NCI-H1930 (cell line): ENCODE results near the gene RASGRP2.
"Not testable (repeated sequence)": the region's sequence is repeated elsewhere in the genome, so short reads cannot be mapped to it uniquely, and the experiment has no call there.

Experiments used
- DNase-seq, 2 experiments: peaks; one replicate each; lab custom pipeline; 2025; lab: John Stamatoyannopoulos, UW

RASGRP2 gene

GRCh38 chr11:64718084-64718779 is 25.7 kb downstream of the RASGRP2 start:
- no peak for DNase-seq

GRCh38 chr11:64717268-64717578 is 26.7 kb downstream of the RASGRP2 start:
- DNase-seq: no peak

- no peak for DNase-seq
Observed at GRCh38 chr11:64716473-64717267, 27.3 kb downstream of the RASGRP2 start.

- no peak for DNase-seq
Observed at GRCh38 chr11:64715756-64716472, 28.0 kb downstream of the RASGRP2 start.

DNA sequence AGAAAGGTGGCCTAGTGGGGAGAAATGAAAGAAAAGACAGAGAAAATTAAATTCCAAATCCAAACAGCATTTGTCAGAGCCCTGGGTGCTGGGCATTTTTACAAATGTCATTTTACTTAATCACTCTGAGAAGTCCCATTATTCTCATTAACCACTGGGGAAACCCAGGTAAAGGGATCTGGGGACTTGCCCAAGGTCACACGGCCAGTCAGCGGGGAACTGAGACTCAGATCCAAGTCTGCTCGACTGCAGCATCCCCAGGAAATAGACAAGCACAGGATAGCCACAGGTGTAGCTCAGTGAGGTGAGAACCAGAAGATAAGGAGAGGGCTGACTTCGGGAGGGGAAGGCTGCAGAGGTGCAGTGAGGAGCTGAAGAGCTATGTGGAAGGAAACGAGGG is 28.8 kb downstream of the RASGRP2 start:
- no peak for DNase-seq

GRCh38 chr11:64714666-64715065 is 29.3 kb downstream of the RASGRP2 start:
- no peak for DNase-seq

DNA sequence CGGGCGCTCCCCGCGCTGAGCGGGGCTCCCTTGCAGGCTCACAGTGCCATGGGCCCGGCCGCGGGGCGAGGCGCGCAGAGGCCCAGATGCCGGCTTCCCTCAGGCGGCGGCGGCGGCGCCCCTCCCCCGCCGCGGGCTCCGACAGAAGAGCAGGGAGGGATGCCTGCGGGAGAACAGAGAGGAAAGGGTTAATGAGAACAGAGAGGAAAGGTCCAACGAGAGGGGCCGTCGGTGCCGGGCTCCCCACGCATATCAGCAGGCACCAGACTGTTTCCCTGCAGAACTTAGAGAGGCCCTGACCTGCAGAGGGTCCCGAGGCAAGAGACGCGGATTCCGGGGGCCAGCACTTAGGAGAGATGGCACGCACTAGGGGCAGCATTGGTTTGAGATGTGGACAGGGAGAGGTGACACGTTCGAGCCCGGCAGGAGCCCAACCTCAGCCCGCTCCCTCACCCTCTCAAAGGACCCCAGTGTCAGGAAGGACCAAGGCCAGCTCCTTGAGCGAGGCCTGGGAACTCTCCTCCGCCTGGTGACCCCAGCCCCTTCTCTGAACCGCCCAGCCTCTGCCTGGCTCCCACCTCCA is 30.1 kb downstream of the RASGRP2 start:
- no peak for DNase-seq

GRCh38 chr11:64713016-64713707 is 30.8 kb downstream of the RASGRP2 start:
- DNase-seq: peak in 1 of 2 experiments; percentile 17

- DNase-seq: no peak
Observed at GRCh38 chr11:64712430-64713015, 31.4 kb downstream of the RASGRP2 start.

GRCh38 chr11:64711956-64712362 is 32.0 kb downstream of the RASGRP2 start:
- no peak for DNase-seq

DNA sequence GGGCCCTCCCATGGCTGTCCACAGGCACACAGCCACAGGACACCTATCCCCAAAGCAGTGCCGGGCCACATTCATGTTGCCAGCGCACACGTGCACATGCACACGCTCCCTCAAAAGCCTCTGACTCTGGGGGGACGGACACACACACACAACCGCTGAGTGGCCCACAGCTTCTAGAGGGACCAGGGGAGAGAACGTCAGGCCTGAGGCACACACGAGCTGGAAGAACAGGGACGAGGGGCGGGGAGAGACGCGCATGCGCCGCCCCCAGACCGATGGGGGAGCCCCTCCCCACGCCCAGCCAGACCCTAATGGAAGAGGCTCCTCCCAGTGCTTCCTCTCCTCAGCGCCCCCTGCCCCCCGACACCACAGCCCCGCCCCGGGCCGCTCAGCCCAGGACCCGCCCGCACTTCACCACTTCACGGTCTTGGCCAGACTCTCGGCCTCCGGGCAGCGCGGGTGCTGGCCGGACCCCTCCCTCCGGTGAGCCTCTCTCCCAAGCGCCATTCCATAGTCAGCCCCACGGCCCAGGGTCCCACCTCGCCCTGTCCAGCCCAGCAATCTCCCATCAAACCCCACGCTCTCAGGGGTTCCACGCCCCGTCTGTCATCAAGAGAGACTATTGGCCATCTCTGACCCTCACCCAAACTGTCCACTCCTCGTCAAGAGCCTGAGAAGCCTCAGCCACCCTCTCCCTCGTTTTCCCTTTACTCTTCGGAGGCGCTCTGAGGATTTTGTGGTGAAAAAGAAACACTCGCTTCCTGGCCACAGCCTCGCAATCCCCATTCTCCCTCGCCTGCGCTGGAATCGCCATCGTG is 32.6 kb downstream of the RASGRP2 start:
- DNase-seq: no peak

- no peak for DNase-seq
Observed at GRCh38 chr11:64710418-64711137, 33.4 kb downstream of the RASGRP2 start.

- DNase-seq: no peak
Observed at GRCh38 chr11:64705501-64705900, 38.4 kb downstream of the RASGRP2 start.

DNA sequence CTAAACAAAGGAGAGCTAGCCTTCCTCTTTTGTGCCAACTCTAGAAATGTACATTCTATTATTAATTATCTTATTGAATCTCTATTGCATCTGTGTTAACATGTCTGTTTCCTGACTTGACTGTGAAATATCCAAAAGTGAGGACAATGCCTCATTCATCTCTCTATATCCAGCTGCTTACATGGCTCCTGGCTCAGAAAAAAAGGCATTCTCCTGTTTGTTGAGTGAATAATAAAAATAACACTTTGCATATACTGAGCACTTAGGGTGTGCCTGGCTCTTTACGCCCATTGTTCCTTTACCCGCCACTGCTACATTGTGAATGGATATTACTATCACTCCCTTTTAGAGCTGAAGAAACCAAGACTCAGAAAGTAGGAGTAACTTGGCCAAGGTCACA is 40.9 kb downstream of the RASGRP2 start:
- no peak for DNase-seq

DNA sequence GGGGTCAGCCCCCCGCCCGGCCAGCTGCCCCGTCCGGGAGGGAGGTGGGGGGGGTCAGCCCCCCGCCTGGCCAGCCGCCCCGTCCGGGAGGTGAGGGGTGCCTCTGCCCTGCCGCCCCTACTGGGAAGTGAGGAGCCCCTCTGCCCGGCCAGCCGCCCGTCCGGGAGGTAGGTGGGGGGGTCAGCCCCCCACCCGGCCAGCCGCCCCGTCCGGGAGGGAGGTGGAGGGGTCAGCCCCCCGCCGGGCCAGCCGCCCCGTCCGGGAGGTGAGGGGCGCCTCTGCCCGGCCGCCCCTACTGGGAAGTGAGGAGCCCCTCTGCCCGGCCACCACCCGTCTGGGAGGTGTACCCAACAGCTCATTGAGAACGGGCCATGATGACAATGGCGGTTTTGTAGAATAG is 42.0 kb downstream of the RASGRP2 start:
- not testable (repeated sequence) for DNase-seq

DNA sequence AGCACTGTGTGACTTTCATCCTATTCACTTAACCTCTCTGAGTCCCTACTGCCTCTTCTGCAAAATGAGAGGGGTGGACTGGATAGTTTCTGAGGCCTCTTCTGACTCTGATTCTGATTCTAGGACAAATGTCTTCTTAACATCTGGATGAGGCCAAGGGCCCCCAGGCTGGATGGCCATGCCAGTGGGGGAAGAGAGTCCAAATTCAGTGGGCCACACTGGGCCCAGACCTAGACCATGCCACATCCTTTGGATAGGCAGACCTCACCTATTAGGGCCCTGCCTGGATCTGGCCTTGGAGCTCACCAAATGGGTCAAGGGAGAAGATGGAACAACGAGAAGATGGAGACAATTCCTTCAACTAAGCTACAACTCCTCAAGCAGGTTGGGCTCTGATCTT is 45.5 kb downstream of the RASGRP2 start:
- no peak for DNase-seq

GRCh38 chr11:64697663-64698375 is 46.1 kb downstream of the RASGRP2 start:
- no peak for DNase-seq

GRCh38 chr11:64696045-64696444 is 47.9 kb downstream of the RASGRP2 start:
- DNase-seq: no peak

DNA sequence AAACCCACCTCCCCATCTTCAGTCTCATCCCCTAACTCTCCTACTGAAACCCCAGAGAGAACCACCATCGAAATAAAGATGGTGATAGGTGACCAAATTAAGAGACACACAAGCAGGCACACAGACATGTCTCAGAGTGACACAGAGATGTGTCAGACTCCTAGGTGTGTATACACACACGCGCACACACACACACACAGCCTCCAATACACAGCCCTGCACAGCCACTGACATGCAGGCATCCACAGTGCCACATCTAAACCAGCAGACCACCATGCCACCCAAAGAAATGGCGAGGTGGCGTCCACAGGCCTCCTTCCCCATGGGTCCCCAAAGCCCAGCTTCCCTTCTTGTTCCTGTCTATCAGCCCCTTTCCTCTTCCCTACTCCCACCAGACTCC is 48.4 kb downstream of the RASGRP2 start:
- DNase-seq: no peak
